Ectodermal cell (in vitro differentiated cells): ENCODE results near the gene PITX1.

Source experiments
- H3K27ac ChIP-seq: 2 replicates; pipeline ENCODE4 v1.7.0; 2013; ENCODE audit warnings: mild to moderate bottlenecking, low read depth, low read length; ENCODE audit not compliant: insufficient read depth, poor library complexity, severe bottlenecking
- H3K27me3 ChIP-seq: 2 replicates; pipeline ENCODE4 v1.7.0; 2013; ENCODE audit warnings: mild to moderate bottlenecking, low read length; ENCODE audit not compliant: insufficient read depth, control insufficient read depth, poor library complexity, severe bottlenecking
- H3K36me3 ChIP-seq: one replicate; pipeline ENCODE4 v1.7.0; 2013; ENCODE audit warnings: low read length; ENCODE audit not compliant: control insufficient read depth, insufficient read depth
- H3K4me1 ChIP-seq: one replicate; pipeline ENCODE4 v1.7.0; 2013; ENCODE audit warnings: low read length; ENCODE audit not compliant: control insufficient read depth, insufficient read depth
- H3K4me3 ChIP-seq: 2 replicates; pipeline ENCODE4 v1.7.0; 2013; ENCODE audit warnings: low read depth, low read length, control low read depth; ENCODE audit not compliant: insufficient read depth
- H3K9me3 ChIP-seq: 2 replicates; pipeline ENCODE4 v1.7.0; 2013; ENCODE audit warnings: mild to moderate bottlenecking, low read length, moderate library complexity; ENCODE audit not compliant: control insufficient read depth
- WGBS, 2 experiments: methylation state at CpG; one replicate each; pipeline ENCODE4 v1.1.7; 2013; ENCODE audit warnings: missing lambda C conversion rate in 2 of 2; 5-methylcytosine and 5-hydroxymethylcytosine counted together

The PITX1 gene

GRCh38 chr5:135062216-135063055, 28.4 kb upstream of the PITX1 start:
- no peaks in the 10 kb centered on the region for H3K9me3 ChIP-seq
- H3K27me3 ChIP-seq, result peaks cover 36% of the 10 kb centered on the region
- H3K27ac ChIP-seq, result no peak overlapping the region
- H3K4me3 ChIP-seq, result no peak overlapping the region
- 93 to 94% methylated on average over 17 of the region's 17 CpGs for WGBS, 2 experiments
- no peaks in the 10 kb centered on the region for H3K36me3 ChIP-seq
- H3K4me1 ChIP-seq, result peaks cover 11% of the 10 kb centered on the region

GRCh38 chr5:135061001-135061400, 27.0 kb upstream of the PITX1 start:
- no peak overlapping the region for H3K4me3 ChIP-seq
- H3K27ac ChIP-seq, result no peak overlapping the region
- no peaks in the 10 kb centered on the region for H3K9me3 ChIP-seq
- peaks cover 29% of the 10 kb centered on the region for H3K27me3 ChIP-seq
- 90 to 93% methylated on average over 6 of the region's 6 CpGs for WGBS, 2 experiments
- H3K4me1 ChIP-seq, result peaks cover 11% of the 10 kb centered on the region
- no peaks in the 10 kb centered on the region for H3K36me3 ChIP-seq

GRCh38 chr5:135060021-135060420, 26.0 kb upstream of the PITX1 start:
- WGBS, 2 experiments, result 83 to 84% methylated on average over 3 of the region's 3 CpGs
- peaks cover 32% of the 10 kb centered on the region for H3K27me3 ChIP-seq
- no peaks in the 10 kb centered on the region for H3K9me3 ChIP-seq
- H3K4me1 ChIP-seq, result peaks cover 11% of the 10 kb centered on the region
- H3K4me3 ChIP-seq, result no peak overlapping the region
- H3K27ac ChIP-seq, result no peak overlapping the region
- no peaks in the 10 kb centered on the region for H3K36me3 ChIP-seq

GRCh38 chr5:135059000-135059923, 25.2 kb upstream of the PITX1 start:
- H3K27ac ChIP-seq, result no peak overlapping the region
- WGBS, 2 experiments, result 78 to 80% methylated on average over 11 to 12 of the region's 12 CpGs
- no peaks in the 10 kb centered on the region for H3K36me3 ChIP-seq
- H3K9me3 ChIP-seq, result no peaks in the 10 kb centered on the region
- peaks cover 31% of the 10 kb centered on the region for H3K27me3 ChIP-seq
- H3K4me1 ChIP-seq, result peaks cover 10% of the 10 kb centered on the region
- H3K4me3 ChIP-seq, result no peak overlapping the region

- Histone ChIP-seq H3K36me3 (no peaks in the 10 kb centered on the region), H3K27ac (no peak overlapping the region), H3K4me1 (peaks cover 1% of the 10 kb centered on the region), H3K9me3 (no peaks in the 10 kb centered on the region), H3K4me3 (no peak overlapping the region), H3K27me3 (peaks cover 37% of the 10 kb centered on the region)
- WGBS, 2 experiments, result 62 to 67% methylated on average over 8 of the region's 8 CpGs
Observed at GRCh38 chr5:135058331-135058732, 24.3 kb upstream of the PITX1 start.

GRCh38 chr5:135057233-135057632, 23.2 kb upstream of the PITX1 start:
- H3K27ac ChIP-seq, result no peak overlapping the region
- H3K36me3 ChIP-seq, result no peaks in the 10 kb centered on the region
- no peak overlapping the region for H3K4me3 ChIP-seq
- H3K9me3 ChIP-seq, result no peaks in the 10 kb centered on the region
- H3K27me3 ChIP-seq, result peaks cover 44% of the 10 kb centered on the region
- 93% methylated on average over 2 of the region's 2 CpGs for WGBS, 2 experiments
- no peaks in the 10 kb centered on the region for H3K4me1 ChIP-seq

GRCh38 chr5:135056316-135057030, 22.4 kb upstream of the PITX1 start:
- 87 to 92% methylated on average over 8 of the region's 8 CpGs for WGBS, 2 experiments
- H3K27ac ChIP-seq, result no peak overlapping the region
- H3K4me1 ChIP-seq, result no peaks in the 10 kb centered on the region
- no peaks in the 10 kb centered on the region for H3K9me3 ChIP-seq
- no peaks in the 10 kb centered on the region for H3K36me3 ChIP-seq
- peaks cover 48% of the 10 kb centered on the region for H3K27me3 ChIP-seq
- no peak overlapping the region for H3K4me3 ChIP-seq

GRCh38 chr5:135055396-135055795, 21.4 kb upstream of the PITX1 start:
- Histone ChIP-seq H3K9me3 (no peaks in the 10 kb centered on the region), H3K27me3 (peaks cover 59% of the 10 kb centered on the region), H3K36me3 (no peaks in the 10 kb centered on the region), H3K27ac (no peak overlapping the region), H3K4me1 (no peaks in the 10 kb centered on the region), H3K4me3 (no peak overlapping the region)
- WGBS, 2 experiments, result 92 to 94% methylated on average over 5 of the region's 5 CpGs

- Histone ChIP-seq H3K27me3 (peaks cover 67% of the 10 kb centered on the region), H3K9me3 (no peaks in the 10 kb centered on the region), H3K27ac (no peak overlapping the region), H3K4me1 (no peaks in the 10 kb centered on the region), H3K36me3 (no peaks in the 10 kb centered on the region), H3K4me3 (no peak overlapping the region)
- WGBS, 2 experiments, result 88 to 91% methylated on average over 2 of the region's 2 CpGs
Observed at GRCh38 chr5:135054546-135054945, 20.5 kb upstream of the PITX1 start.
